ENCODE results near the gene ASIC4. TPM values are rescaled to one million over a fixed set of nuclear protein-coding genes. Genes with fewer than 3 reads are reported as not detected.
A peak's percentile ranks its signal among the peaks of the same experiment; 100 is the strongest.

ASIC4 gene
- total RNA-seq, 1 experiment from 2014 or later: 0.21 TPM

- DNase-seq (ENCODE audit: low read depth, low spot score) (no peak), ATAC-seq (no peak)
- H3K27me3 ChIP-seq (ENCODE audit: control insufficient read depth, insufficient read depth, low read length): no peaks in the 10 kb centered on the region
- peaks cover 10% of the 10 kb centered on the region for H3K4me1 ChIP-seq (ENCODE audit: control insufficient read depth, insufficient read depth, low read length)
- POLR2A ChIA-PET: interaction anchor here (0.6 kb wide), 1 partner anchor 30 kb away, joined by 3 read pairs; no protein-coding TSS in a partner anchor
- intact Hi-C loops (cut with micrococcal nuclease; ENCODE audit: unreplicated experiment) (no loop called here), in situ Hi-C loops (cut with HindIII; ENCODE audit: low pct_unique_long_range_greater_than_20kb, low sequenced_read_pairs) (no loop called here)
- H3K9me3 ChIP-seq (ENCODE audit: control insufficient read depth, insufficient read depth, low read depth, low read length): no peaks in the 10 kb centered on the region
- H3K27ac ChIP-seq (ENCODE audit: low read length): no peak overlapping the region
- BruUV-seq (replicated peaks): no TSS peak
- TF ChIP-seq REST (IDR thresholded peaks at IDR 0.05; ENCODE audit: insufficient read depth in 1 of 2, low read depth in 2 of 2, low read length in 1 of 2): no peak
- H3K36me3 ChIP-seq (ENCODE audit: control insufficient read depth, insufficient read depth, low read length): no peaks in the 10 kb centered on the region
- CTCF ChIA-PET: interaction anchor here (0.9 to 1.4 kb wide), 3 partner anchors 8 to 24 kb away, joined by 3 to 5 read pairs (median 3); no protein-coding TSS in a partner anchor
- H3K4me3 ChIP-seq (ENCODE audit: low read depth in 2 of 2, low read length in 2 of 2): no peak overlapping the region
Observed at GRCh38 chr2:219517954-219518778, 3.9 kb downstream of the ASIC4 start.

GRCh38 chr2:219519526-219519916 is 5.2 kb downstream of the ASIC4 start:
- in situ Hi-C loops (cut with HindIII; ENCODE audit: low pct_unique_long_range_greater_than_20kb, low sequenced_read_pairs): no loop called here
- CTCF ChIA-PET: interaction anchor here (0.8 to 2.9 kb wide), 4 partner anchors 21 to 117 kb away, joined by 3 to 12 read pairs (median 7); partner anchors contain the start of gene GMPPA
- Histone ChIP-seq H3K27me3 (ENCODE audit: control insufficient read depth, insufficient read depth, low read length) (no peaks in the 10 kb centered on the region), H3K9me3 (ENCODE audit: control insufficient read depth, insufficient read depth, low read depth, low read length) (no peaks in the 10 kb centered on the region), H3K4me3 (ENCODE audit: low read depth in 2 of 2, low read length in 2 of 2) (no peak overlapping the region), H3K36me3 (ENCODE audit: control insufficient read depth, insufficient read depth, low read length) (no peaks in the 10 kb centered on the region), H3K4me1 (ENCODE audit: control insufficient read depth, insufficient read depth, low read length) (peaks cover 10% of the 10 kb centered on the region), H3K27ac (ENCODE audit: low read length) (no peak overlapping the region)
- POLR2A ChIA-PET: no interaction called here
- DNase-seq (ENCODE audit: low read depth, low spot score): no peak
- no peak for ATAC-seq
- no TSS peak for BruUV-seq (replicated peaks)
- TF ChIP-seq CTCF (IDR thresholded peaks at IDR 0.05) (no peak), REST (IDR thresholded peaks at IDR 0.05; ENCODE audit: insufficient read depth in 1 of 2, low read depth in 2 of 2, low read length in 1 of 2) (peak in 1 of 2 experiments; percentile 41; a peak in 1 of 4 replicates)
- intact Hi-C loops (cut with micrococcal nuclease; ENCODE audit: unreplicated experiment): no loop called here
